Measurements from ENCODE around the gene TMEM31.

TMEM31 gene

GRCh38 chrX:103704863-103705262 lies 5.8 kb upstream of the TMEM31 start:
- no peak for DNase-seq (ENCODE audit: low spot score)
- no peak overlapping the region for H3K27ac ChIP-seq (replicated peaks; ENCODE audit: low read length)
- no CpG with 5 or more reads among the region's 3 CpGs for WGBS, 2 donors (ENCODE audit: extremely low coverage in 2 of 2, insufficient read length in 2 of 2, insufficient replicate concordance in 1 of 2)

GRCh38 chrX:103716962-103717361 lies 6.3 kb downstream of the TMEM31 start:
- DNase-seq (ENCODE audit: low spot score): no peak
- Histone ChIP-seq H2AK5ac (ENCODE audit: low read depth, low read length) (no peak overlapping the region), H3K4ac (ENCODE audit: low read length) (no peak overlapping the region), H3K4me3 (ENCODE audit: low read length in 2 of 2) (no peak overlapping the region), H3K9ac (ENCODE audit: low read depth, low read length, poor library complexity) (no peak overlapping the region), H2BK15ac (ENCODE audit: low read length) (no peak overlapping the region), H2BK120ac (ENCODE audit: low read depth, low read length) (no peak overlapping the region), H3K4me1 (ENCODE audit: control insufficient read depth in 2 of 2, insufficient read depth in 1 of 2, low read depth in 1 of 2, low read length in 2 of 2) (peaks cover 0 to under 1% of the 10 kb centered on the region in 2 donors), H3K27me3 (ENCODE audit: control insufficient read depth in 3 of 3, insufficient read depth in 3 of 3, low read depth in 1 of 3, low read length in 3 of 3) (peaks cover 0 to 33% (median 0%) of the 10 kb centered on the region in 3 experiments), H3K14ac (ENCODE audit: low read length) (no peak overlapping the region), H3K23ac (ENCODE audit: low read depth, low read length, poor library complexity) (no peak overlapping the region), H3K36me3 (replicated peaks in 1 of 2; ENCODE audit: control insufficient read depth in 2 of 2, insufficient read depth in 2 of 2, low read length in 2 of 2) (no peaks in the 10 kb centered on the region), H3K79me1 (ENCODE audit: low read depth, low read length) (no peaks in the 10 kb centered on the region), H3K18ac (ENCODE audit: low read length) (no peak overlapping the region), H4K91ac (ENCODE audit: low read depth, low read length, poor library complexity) (no peak overlapping the region), H3K4me2 (ENCODE audit: insufficient read depth, low read length, poor library complexity, severe bottlenecking) (no peak overlapping the region), H2AFZ (ENCODE audit: low read length) (no peak overlapping the region), H2BK12ac (ENCODE audit: low read length) (no peak overlapping the region), H4K8ac (ENCODE audit: low read depth, low read length) (no peak overlapping the region), H3K9me3 (replicated peaks in 1 of 2; ENCODE audit: control insufficient read depth in 2 of 2, insufficient read depth in 1 of 2, low read depth in 1 of 2, low read length in 2 of 2) (no peaks in the 10 kb centered on the region), H2BK5ac (ENCODE audit: low read length) (no peak overlapping the region), H3K27ac (replicated peaks; ENCODE audit: low read length) (no peak overlapping the region)
- no CpG with 5 or more reads among the region's 2 CpGs for WGBS, 2 donors (ENCODE audit: extremely low coverage in 2 of 2, insufficient read length in 2 of 2, insufficient replicate concordance in 1 of 2)

More at GRCh38 chrX:103704863-103705262, 5.8 kb upstream of the TMEM31 start:
- H3K14ac ChIP-seq (ENCODE audit: low read length): no peak overlapping the region
- H3K4me1 ChIP-seq (ENCODE audit: control insufficient read depth in 2 of 2, insufficient read depth in 1 of 2, low read depth in 1 of 2, low read length in 2 of 2): no peaks in the 10 kb centered on the region
- no peak overlapping the region for H3K4me3 ChIP-seq (ENCODE audit: low read length in 2 of 2)
- H3K18ac ChIP-seq (ENCODE audit: low read length): no peak overlapping the region
- no peaks in the 10 kb centered on the region for H3K36me3 ChIP-seq (replicated peaks in 1 of 2; ENCODE audit: control insufficient read depth in 2 of 2, insufficient read depth in 2 of 2, low read length in 2 of 2)
- no peak overlapping the region for H3K4me2 ChIP-seq (ENCODE audit: insufficient read depth, low read length, poor library complexity, severe bottlenecking)
- H2AFZ ChIP-seq (ENCODE audit: low read length): no peak overlapping the region
- no peak overlapping the region for H4K8ac ChIP-seq (ENCODE audit: low read depth, low read length)
- H2AK5ac ChIP-seq (ENCODE audit: low read depth, low read length): no peak overlapping the region
- no peak overlapping the region for H2BK5ac ChIP-seq (ENCODE audit: low read length)
- no peak overlapping the region for H2BK120ac ChIP-seq (ENCODE audit: low read depth, low read length)
- H2BK12ac ChIP-seq (ENCODE audit: low read length): no peak overlapping the region
- no peak overlapping the region for H3K4ac ChIP-seq (ENCODE audit: low read length)
- H3K79me1 ChIP-seq (ENCODE audit: low read depth, low read length): no peaks in the 10 kb centered on the region
- no peak overlapping the region for H4K91ac ChIP-seq (ENCODE audit: low read depth, low read length, poor library complexity)
- H3K9ac ChIP-seq (ENCODE audit: low read depth, low read length, poor library complexity): no peak overlapping the region
- H3K27me3 ChIP-seq (ENCODE audit: control insufficient read depth in 3 of 3, insufficient read depth in 3 of 3, low read depth in 1 of 3, low read length in 3 of 3): peaks cover 0 to 3% (median 0%) of the 10 kb centered on the region in 3 experiments
- no peaks in the 10 kb centered on the region for H3K9me3 ChIP-seq (replicated peaks in 1 of 2; ENCODE audit: control insufficient read depth in 2 of 2, insufficient read depth in 1 of 2, low read depth in 1 of 2, low read length in 2 of 2)
- H3K23ac ChIP-seq (ENCODE audit: low read depth, low read length, poor library complexity): no peak overlapping the region
- no peak overlapping the region for H2BK15ac ChIP-seq (ENCODE audit: low read length)

- H3K18ac ChIP-seq (ENCODE audit: low read length): no peak overlapping the region
- no peak overlapping the region for H4K8ac ChIP-seq (ENCODE audit: low read depth, low read length)
- no peaks in the 10 kb centered on the region for H3K36me3 ChIP-seq (replicated peaks in 1 of 2; ENCODE audit: control insufficient read depth in 2 of 2, insufficient read depth in 2 of 2, low read length in 2 of 2)
- H3K9me3 ChIP-seq (replicated peaks in 1 of 2; ENCODE audit: control insufficient read depth in 2 of 2, insufficient read depth in 1 of 2, low read depth in 1 of 2, low read length in 2 of 2): no peaks in the 10 kb centered on the region
- no peak overlapping the region for H3K23ac ChIP-seq (ENCODE audit: low read depth, low read length, poor library complexity)
- no peak overlapping the region for H3K4me3 ChIP-seq (ENCODE audit: low read length in 2 of 2)
- no peak overlapping the region for H4K91ac ChIP-seq (ENCODE audit: low read depth, low read length, poor library complexity)
- H2BK15ac ChIP-seq (ENCODE audit: low read length): no peak overlapping the region
- no peaks in the 10 kb centered on the region for H3K79me1 ChIP-seq (ENCODE audit: low read depth, low read length)
- no peak overlapping the region for H3K4ac ChIP-seq (ENCODE audit: low read length)
- no peak overlapping the region for H2AK5ac ChIP-seq (ENCODE audit: low read depth, low read length)
- no peak overlapping the region for H3K14ac ChIP-seq (ENCODE audit: low read length)
- H2AFZ ChIP-seq (ENCODE audit: low read length): no peak overlapping the region
- no peak overlapping the region for H3K9ac ChIP-seq (ENCODE audit: low read depth, low read length, poor library complexity)
- WGBS, 2 donors (ENCODE audit: extremely low coverage in 2 of 2, insufficient read length in 2 of 2, insufficient replicate concordance in 1 of 2): no CpG with 5 or more reads among the region's 4 CpGs
- no peak for DNase-seq (ENCODE audit: low spot score)
- H3K27me3 ChIP-seq (ENCODE audit: control insufficient read depth in 3 of 3, insufficient read depth in 3 of 3, low read depth in 1 of 3, low read length in 3 of 3): peaks cover 0 to 43% (median 0%) of the 10 kb centered on the region in 3 experiments
- H3K4me1 ChIP-seq (ENCODE audit: control insufficient read depth in 2 of 2, insufficient read depth in 1 of 2, low read depth in 1 of 2, low read length in 2 of 2): no peaks in the 10 kb centered on the region
- no peak overlapping the region for H2BK5ac ChIP-seq (ENCODE audit: low read length)
- H2BK12ac ChIP-seq (ENCODE audit: low read length): no peak overlapping the region
- H3K27ac ChIP-seq (replicated peaks; ENCODE audit: low read length): no peak overlapping the region
- H3K4me2 ChIP-seq (ENCODE audit: insufficient read depth, low read length, poor library complexity, severe bottlenecking): no peak overlapping the region
- no peak overlapping the region for H2BK120ac ChIP-seq (ENCODE audit: low read depth, low read length)
Observed at GRCh38 chrX:103718120-103718519, 7.4 kb downstream of the TMEM31 start.

- Histone ChIP-seq H3K27me3 (ENCODE audit: control insufficient read depth in 3 of 3, insufficient read depth in 3 of 3, low read depth in 1 of 3, low read length in 3 of 3) (peaks cover 0 to 73% (median 0%) of the 10 kb centered on the region in 3 experiments), H3K9ac (ENCODE audit: low read depth, low read length, poor library complexity) (no peak overlapping the region), H3K4me3 (ENCODE audit: low read length in 2 of 2) (no peak overlapping the region), H4K8ac (ENCODE audit: low read depth, low read length) (no peak overlapping the region), H3K4me1 (ENCODE audit: control insufficient read depth in 2 of 2, insufficient read depth in 1 of 2, low read depth in 1 of 2, low read length in 2 of 2) (peaks cover 0 to 6% of the 10 kb centered on the region in 2 donors), H4K91ac (ENCODE audit: low read depth, low read length, poor library complexity) (no peak overlapping the region), H3K27ac (replicated peaks; ENCODE audit: low read length) (no peak overlapping the region), H3K4ac (ENCODE audit: low read length) (no peak overlapping the region), H2AK5ac (ENCODE audit: low read depth, low read length) (no peak overlapping the region), H2BK12ac (ENCODE audit: low read length) (no peak overlapping the region), H2BK5ac (ENCODE audit: low read length) (no peak overlapping the region), H2BK120ac (ENCODE audit: low read depth, low read length) (no peak overlapping the region), H3K23ac (ENCODE audit: low read depth, low read length, poor library complexity) (no peak overlapping the region), H2BK15ac (ENCODE audit: low read length) (no peak overlapping the region), H3K4me2 (ENCODE audit: insufficient read depth, low read length, poor library complexity, severe bottlenecking) (no peak overlapping the region), H3K36me3 (replicated peaks in 1 of 2; ENCODE audit: control insufficient read depth in 2 of 2, insufficient read depth in 2 of 2, low read length in 2 of 2) (no peaks in the 10 kb centered on the region), H2AFZ (ENCODE audit: low read length) (no peak overlapping the region), H3K14ac (ENCODE audit: low read length) (no peak overlapping the region), H3K9me3 (replicated peaks in 1 of 2; ENCODE audit: control insufficient read depth in 2 of 2, insufficient read depth in 1 of 2, low read depth in 1 of 2, low read length in 2 of 2) (no peaks in the 10 kb centered on the region), H3K18ac (ENCODE audit: low read length) (no peak overlapping the region), H3K79me1 (ENCODE audit: low read depth, low read length) (no peaks in the 10 kb centered on the region)
- no CpG with 5 or more reads among the region's 3 CpGs for WGBS, 2 donors (ENCODE audit: extremely low coverage in 2 of 2, insufficient read length in 2 of 2, insufficient replicate concordance in 1 of 2)
- no peak for DNase-seq (ENCODE audit: low spot score)
Observed at GRCh38 chrX:103722505-103722904, 11.8 kb downstream of the TMEM31 start.

Measured in neuronal stem cell (in vitro differentiated cells).